HG02642 (cell line): ENCODE measurements around the gene POU4F1.

Experiments used
- ATAC-seq: cut with Tn5 transposase; IDR thresholded peaks from one replicate; pipeline ENCODE4 v1.9.1; 2021; ENCODE audit warnings: mild to moderate bottlenecking; ENCODE audit not compliant: unreplicated experiment, poor library complexity

POU4F1 gene

DNA sequence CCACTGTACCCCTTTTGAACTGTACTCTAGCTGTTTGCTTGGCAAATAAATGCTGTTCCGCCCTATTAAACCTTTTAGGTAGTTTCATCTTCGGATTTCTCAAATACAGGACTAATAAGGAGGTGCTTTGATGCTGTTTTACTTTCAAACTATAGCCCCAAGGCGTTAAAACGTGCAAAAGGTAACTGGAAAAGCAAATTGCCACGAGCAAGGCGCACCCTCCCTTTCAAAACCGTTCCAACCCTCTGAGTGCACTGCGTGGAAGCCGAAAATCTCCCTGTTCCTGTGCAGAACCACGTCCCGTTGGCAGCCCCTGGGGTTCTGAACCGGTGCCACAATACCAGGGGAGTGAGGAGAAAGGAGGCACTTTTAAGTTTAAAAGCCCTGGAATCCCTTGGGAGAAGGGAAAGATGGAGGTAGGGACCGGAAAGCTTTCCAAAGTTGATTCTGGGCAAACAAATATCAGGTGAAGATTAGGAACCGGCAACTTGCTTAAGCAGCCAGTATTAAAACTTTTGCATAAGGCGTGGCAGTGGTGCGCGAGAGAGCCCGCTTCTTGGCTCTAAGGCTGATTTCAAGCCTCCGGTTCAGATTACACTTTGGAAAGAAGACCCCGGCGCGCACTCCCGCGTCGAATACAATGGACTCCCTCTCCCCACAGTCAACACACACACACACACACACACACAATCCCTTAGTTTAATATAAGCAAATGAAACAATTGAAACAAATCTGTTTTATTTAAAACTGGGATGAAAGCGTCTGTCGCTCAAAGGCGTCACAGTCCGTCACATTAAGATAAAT is 9.5 kb downstream of the POU4F1 start:
- no peak for ATAC-seq

DNA sequence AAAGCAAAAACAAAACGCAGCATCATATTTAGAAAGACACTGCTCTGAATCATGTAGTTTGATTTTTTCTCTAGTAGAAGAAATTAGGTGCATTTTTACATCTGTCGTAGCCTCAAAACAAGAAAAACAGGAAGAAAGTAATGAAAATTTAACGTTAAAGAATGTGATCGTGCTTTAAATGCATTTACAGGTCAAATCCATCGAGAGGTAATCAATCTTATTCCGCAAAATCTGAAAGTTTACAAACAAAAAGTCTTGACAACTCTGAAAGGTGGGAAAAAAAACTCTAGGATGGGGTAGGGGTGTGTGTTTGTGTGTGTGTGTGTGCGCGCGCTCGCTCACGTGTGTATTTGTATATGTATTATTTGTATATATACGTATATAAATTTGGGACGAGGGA is 10.2 kb downstream of the POU4F1 start:
- ATAC-seq, result no peak

DNA sequence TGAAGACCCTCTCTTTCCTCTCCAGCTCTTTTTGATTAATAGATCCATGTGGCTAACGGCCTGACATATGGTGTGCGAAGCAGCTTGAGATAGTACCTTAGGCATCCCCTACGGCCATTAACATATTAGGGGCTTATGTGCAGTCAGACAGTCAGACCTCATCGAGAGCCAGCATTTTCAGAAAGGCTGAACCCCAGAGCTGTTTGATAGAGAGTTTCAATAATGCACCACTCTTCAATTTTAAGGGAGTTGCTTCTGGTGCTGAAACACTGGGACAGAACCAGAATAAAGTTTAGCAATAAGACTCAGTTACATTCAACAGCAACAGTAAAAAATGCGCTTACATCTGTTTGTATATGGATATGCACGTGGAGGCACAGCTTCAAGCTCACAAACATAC is 10.8 kb downstream of the POU4F1 start:
- ATAC-seq, result no peak

DNA sequence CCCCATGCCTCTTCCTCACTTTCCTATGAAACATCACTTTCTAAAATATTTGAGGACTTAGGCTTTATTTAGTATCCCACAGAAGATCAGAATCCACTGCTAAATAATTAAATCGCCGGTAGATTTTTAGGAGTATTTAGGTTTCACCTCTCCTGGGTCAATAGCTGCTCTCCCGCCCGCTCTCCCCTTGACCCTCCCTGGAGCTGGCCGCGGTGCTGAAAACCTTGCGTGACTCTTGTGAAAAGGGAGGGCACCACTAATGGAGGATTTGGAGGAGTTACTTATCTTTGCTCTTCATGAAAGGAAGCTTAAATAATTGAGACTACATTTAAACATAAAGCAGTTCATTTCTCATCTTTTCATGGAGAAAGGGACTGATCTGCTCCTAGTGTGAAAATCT is 14.1 kb downstream of the POU4F1 start:
- no peak for ATAC-seq

DNA sequence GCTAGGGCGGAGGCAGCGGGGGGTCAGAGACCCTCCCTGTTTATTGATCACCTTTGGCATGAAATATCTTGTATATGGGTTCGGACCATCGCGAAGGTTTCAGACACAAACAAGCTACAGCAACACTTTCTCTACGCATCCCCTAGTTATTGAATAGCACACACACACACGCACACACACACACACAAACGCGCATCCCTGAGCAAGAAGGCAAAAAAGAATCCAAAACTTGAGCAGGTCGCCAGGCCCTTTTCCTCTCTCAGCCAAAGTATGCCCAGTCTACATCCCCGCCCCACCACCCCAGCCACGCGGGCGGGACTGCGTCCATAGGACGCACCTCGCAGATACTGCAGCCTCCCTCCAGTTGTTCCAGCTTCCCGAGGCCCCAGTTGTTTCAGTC is 16.0 kb downstream of the POU4F1 start:
- no peak for ATAC-seq

DNA sequence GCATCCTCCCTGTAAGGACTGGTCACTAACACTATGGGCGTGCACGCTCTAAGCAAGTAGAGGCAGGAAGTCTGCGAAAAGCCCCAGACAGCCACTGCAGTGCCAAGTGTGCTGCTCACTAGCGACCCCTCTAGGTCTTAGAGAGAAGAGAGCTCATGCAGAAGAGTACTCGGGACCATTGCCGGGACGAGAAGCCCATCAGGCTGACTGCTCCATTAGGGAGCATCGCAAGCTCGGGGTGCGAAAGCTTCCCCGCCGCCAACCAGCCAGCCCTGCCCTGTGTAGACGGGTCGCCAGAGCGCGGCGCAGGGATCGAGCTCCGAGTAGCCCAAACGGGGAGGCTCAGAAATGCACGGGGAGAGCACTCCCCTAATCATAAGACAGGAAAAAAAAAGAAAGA is 16.6 kb downstream of the POU4F1 start:
- no peak for ATAC-seq

DNA sequence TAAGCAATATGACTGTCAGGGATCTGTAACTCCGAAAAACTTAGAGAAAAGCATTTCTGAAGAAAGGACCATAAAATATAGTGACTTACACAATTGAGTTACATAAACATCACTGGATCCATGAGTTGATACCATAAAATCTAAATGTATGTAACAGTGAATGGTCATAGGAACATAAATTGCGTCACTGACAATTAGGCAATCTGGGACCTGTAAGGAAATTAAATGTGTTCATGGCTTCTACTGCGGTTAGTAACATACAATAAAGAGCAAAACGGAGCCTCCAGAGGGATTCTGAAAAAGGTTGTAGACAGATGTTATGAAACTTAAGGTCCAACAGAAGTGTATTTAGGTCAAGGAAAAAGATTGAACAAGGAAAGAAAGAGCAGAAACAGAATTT is 27.1 kb downstream of the POU4F1 start:
- no peak for ATAC-seq

DNA sequence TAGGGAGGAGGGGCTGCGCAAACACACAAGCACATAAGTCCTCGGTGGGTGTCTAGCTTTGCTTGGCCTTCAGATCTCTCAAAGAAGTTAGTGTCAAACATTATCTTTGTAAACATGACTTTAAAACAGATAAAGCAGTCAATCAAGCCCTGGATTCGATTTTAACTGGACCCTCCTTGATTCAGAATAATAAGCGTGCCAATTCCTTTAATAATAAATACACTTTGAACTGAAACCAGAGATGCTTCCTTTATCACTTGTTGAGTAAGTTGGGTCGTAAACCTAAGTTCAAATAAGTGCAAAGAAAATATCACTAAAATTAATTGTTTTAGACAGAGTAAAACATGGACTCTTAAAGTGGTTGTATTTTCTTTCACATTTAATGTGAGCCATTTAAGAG is 30.9 kb downstream of the POU4F1 start:
- ATAC-seq, result no peak

DNA sequence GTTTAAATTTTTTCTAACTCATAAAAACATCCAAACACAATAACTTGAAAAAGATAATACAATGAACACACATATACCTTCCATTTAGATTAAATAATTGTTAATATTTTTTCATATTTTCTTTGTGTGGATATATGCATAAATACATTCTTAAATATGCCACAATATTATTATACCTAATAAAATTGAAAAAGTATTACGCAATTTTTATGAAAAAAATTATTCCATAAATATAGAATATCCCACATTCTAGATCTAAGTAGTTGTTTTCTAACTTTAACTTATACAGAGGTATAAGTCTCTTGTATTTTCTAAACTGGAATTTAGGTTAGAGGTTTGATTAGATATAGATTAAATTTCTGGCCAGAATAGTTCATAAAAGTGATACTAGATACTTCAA is 34.3 kb downstream of the POU4F1 start:
- no peak for ATAC-seq

DNA sequence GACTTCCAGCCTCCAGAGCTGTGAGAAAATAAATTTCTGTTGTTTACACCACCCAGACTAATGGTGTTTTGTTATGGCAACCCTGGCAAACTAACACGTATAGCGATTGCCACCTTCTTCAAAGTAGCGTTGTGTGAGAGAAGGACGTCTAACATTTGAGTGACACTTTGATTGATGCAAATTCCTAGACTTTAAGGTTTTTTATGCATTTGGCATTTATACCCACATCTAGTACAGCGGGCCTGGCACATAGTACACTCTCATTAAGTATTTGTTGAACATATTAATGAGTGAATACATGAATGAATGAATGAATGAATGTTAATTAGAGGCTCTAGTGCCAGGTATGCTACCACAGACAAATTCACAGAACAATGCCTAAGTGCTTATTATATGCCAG is 36.7 kb downstream of the POU4F1 start:
- no peak for ATAC-seq

DNA sequence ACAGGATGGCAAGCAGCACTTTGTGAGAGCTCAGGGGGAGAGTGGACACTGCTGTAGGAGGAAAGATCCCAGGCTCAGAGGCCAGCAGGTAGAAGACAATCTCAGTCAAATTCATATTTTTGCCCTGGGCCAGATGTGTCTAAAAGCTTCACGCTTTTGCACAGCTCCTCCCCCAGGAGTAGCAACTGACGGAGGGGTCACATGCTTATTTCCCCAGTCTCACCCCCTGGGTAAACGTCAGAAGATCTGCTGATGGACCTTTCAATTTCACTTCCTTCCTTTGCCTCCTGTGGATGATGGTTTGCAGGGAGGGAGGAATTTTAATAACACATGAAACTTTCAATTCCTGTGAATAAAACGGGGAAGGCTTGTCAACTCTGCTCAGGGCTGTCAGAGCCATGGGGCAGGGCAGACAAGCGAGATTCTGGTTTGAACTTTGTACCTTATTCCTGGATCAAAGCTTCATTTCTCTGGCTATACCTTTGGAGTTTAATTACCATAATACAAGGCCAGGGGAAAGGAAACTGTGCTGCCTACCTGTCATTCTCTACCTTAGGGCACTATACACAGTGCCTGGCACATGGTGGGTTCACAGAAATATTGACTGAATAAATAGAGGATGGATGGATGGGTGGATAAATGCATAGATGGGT is 41.0 kb downstream of the POU4F1 start:
- no peak for ATAC-seq
